HG03175 (cell line): ENCODE measurements around the gene KDF1.
"Not testable (repeated sequence)": the region's sequence is repeated elsewhere in the genome, so short reads cannot be mapped to it uniquely, and the experiment has no call there.

Experiments used
- ATAC-seq: cut with Tn5 transposase; IDR thresholded peaks from one replicate; pipeline ENCODE4 v1.9.1; 2021; ENCODE audit warnings: mild to moderate bottlenecking, moderate library complexity; ENCODE audit not compliant: unreplicated experiment

Gene KDF1

DNA sequence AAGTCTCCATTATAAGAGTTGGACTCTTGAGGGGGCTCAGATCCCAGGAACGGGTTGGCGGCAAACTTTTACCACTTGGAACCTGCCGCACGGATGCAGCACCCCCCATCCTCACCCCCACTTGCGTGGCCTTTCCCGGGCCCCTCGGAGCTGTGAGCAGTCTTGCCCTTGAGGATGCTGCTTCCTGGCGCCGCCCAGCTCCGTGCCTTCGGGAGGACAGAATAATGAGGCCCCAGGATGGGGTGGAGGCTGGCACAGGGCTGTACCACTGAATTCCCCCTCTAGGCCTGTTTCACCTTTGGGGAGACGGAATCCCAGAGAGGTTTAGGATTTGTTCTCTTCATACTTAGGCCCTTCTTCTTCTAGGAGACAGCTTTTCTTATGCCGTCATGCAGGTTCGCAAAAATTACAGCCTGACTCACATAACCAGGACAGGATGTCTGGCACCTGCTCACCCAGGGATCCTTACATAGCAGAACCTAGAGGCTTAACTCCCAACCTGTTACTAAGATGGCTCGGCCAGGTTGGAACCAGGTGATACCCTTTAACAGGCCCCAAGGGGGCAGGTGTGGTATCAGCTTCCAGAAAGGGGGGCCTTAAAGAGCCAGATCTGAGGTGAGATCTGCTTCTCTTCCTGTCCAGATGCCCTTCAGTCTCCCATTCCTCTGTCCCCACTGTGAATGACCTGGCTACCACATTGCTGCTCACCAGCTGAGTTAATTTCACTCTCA, 34.7 kb upstream of the KDF1 start:
- no peak for ATAC-seq

- no peak for ATAC-seq
These were observed 33.9 kb upstream of the KDF1 start for GRCh38 chr1:26994020-26994786.

- ATAC-seq, result no peak
These were observed 33.2 kb upstream of the KDF1 start, which contains the start of gene TRNP1 for GRCh38 chr1:26993237-26994019. Gene TRNP1 (plus strand): TSS chr1:26993692. CDS start chr1:26993787, 95 bp downstream.

DNA sequence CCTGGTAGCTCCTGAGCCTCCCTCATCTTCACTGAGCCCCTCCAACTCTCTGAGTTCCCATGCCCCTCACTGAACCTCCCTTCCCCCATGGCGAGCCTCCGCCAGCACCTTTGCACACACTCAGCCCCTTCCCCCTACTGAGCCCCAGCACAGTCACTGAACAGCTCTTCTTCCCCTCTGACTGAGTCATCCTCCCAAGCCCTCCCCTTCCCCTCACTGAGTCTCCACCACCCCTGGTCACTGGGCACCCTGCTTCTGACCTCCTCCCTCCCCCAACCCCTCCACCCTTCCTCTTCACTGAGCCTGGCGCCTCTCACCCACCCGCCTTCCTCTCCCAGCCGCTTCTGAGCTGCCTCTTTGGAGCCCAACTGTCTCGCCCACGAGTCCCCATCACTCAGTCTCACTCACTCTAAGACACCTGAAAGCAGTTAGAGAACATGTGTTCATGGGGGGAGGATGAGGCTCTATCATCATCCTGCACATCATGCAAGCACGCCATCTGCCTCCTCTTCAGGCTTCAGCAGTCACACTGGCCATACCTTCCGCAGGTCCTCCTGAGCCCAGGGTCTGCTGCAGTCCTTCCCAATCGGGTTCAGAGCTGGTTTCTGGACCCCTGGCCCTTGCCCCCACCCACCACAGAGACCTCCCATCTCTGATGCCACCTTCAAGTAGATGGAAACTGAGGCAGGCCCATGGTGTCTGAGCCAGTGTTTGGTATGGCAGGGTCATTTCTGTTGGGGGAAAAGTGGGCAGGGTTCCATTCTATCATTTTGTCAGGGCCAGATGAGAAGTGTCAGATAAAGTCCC, 31.2 kb upstream of the KDF1 start:
- ATAC-seq, result no peak

- ATAC-seq, result not testable (repeated sequence)
These were observed 29.3 kb upstream of the KDF1 start for GRCh38 chr1:26989403-26990109.

GRCh38 chr1:26986658-26987057, 26.4 kb upstream of the KDF1 start:
- ATAC-seq, result no peak

DNA sequence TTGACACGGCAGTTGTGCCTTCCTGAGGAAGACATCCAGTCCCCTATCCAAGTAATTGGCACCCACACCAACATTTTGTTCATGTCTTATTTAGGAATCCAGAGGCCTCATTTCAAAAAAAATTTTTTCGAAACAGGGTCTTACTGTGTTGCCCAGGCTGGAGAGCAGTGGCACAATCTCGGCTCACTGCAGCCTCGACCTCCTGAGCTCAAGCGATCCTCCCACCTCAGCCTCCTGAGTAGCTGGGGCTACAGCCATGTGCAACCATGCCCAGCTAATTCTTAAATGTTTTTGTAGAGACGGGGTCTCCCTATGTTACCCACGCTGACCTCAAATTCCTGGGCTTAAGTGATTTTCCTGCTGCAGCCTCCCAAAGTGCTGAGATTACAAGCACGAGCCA, 24.0 kb upstream of the KDF1 start:
- ATAC-seq, result no peak

DNA sequence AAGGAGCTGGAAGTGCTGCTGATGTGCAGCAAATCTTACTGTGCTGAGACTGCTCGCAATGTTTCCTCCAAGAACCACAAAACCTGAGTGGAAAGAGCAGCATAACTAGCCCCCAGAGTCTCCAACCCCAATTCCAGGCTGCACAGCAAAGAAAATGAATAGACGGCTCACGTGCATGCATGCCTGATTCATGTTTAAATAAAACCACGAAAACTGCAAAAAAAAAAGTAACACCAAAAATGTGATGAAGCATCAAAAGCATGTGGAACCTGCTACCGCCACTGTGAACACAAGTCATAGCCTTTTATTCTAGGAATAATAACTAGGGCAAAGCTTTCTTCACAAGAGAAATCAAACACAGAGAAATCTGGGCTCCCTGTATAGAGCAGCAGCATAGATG, 23.6 kb upstream of the KDF1 start:
- ATAC-seq, result no peak

GRCh38 chr1:26981146-26981846, 21.0 kb upstream of the KDF1 start:
- ATAC-seq, result no peak

DNA sequence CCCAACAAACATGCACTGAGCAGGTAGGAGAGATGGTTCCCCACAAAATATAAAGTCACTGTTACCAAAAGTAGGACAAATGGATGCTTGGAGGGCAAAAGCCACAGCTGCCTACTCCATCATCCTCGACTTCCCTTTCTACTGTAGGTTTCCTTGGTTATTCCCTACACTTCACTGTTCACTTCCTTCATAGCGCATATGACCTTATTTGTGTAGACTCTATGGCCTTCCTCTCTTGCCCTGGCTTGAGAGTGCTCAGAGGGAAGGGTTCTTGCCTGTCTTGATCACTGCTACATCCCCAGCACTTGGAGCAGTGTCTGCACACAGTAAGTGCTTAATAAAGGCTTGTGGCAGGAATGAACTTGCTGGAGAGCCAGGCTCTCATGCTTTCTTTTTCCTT, 18.6 kb upstream of the KDF1 start:
- no peak for ATAC-seq

DNA sequence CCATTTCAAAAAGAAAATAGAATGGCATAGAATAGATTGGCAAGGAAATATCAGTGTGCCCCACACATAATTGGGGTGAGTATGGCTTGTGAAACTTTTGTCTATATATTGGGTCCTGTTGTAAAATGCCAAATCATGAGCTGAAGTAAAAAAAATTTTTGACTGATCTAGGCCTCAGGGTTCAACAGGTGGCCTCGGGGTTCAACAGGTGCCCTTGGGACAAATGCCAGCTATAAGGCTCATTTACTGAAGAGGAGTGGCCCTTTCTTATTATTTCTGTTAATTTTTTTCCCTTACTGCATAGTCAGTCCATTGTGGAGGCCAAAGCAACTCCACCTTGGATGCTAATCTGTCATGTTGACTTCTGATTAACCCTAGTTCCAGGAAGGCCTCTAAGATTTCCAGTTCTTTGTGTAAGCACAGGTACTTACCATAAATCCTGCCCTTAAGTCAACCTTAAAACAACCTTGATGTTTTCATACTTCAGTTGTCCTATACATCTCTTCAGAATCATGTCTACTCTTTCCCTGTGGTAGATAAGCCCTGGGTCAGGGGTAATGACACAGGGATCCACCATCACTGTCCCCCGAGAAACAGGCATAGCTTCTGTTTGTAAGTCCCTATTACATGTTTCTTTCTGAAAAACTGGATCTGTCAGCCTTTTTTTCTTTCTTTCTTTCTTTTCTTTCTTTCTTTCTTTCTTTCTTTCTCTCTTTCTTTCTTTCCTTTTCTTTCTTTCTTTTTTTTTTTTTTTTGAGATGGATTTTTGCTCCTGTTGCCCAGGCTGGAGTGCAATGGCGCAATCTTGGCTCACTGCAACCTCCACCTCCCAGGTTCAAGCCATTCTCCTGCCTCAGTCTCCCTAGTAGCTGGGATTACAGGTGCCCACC, 16.6 kb upstream of the KDF1 start:
- no peak for ATAC-seq

DNA sequence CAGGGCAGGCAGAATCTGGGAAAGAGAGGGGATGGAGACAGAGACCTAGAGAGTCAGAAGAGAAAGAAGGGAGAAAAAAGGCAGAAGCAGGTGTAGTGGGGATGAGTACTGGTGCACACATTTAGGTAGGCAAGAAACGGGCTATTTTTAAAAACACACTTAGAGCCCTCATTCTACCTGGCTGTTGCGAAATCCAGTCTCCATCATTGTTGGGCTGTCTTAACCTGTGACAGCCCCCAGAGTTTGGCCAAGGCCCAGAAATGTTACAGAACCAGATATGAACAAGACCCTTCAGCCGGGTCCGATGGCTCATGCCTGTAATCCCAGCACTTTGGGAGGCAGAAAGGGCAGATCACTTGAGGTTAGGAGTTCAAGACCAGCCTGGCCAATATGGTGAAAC, 12.6 kb upstream of the KDF1 start:
- ATAC-seq, result no peak

- ATAC-seq, result no peak
These were observed 12.1 kb upstream of the KDF1 start for GRCh38 chr1:26972390-26972789.

DNA sequence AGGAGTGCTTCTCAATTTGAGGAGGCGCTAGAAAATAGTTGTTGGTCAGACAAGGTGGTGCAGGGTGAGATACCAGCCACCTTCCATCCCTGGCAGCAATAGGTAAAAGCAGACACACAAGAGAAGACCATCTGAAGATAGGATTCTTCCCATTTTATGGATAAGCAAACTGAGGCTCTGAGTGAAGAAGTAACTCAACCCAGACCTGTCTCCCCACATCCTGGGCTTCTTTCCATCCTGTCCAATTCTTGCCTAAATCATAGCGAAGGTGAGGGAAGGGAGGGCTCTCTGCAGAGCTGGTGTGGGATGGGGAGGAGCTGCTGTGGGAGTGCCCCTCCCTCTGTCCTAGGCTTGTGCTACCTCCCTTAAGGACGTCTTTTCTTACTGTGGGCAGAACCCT, 11.3 kb upstream of the KDF1 start:
- no peak for ATAC-seq

DNA sequence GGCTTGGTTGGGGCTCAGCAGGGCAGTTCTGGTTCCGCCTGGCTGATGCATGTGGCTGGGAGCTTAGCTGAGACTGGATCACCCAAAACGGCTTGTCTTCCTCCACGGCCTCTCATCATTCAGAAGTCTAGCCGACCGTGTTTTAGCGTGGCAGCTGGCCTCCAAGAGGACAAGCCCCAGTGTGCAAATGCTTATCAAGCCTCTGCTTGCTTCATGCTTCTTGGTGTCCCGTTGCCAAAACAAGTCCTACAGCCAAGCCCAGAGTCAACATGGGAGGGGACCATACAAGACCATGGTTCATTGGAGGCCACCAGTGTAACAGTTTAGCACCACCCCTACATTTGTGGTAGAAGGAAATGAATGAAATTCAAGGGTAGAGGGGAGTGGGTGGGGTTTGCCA, 10.5 kb upstream of the KDF1 start:
- no peak for ATAC-seq

- no peak for ATAC-seq
These were observed 5.4 kb upstream of the KDF1 start for GRCh38 chr1:26965628-26966027.

- no peak for ATAC-seq
These were observed 4.9 kb upstream of the KDF1 start for GRCh38 chr1:26965213-26965612.

DNA sequence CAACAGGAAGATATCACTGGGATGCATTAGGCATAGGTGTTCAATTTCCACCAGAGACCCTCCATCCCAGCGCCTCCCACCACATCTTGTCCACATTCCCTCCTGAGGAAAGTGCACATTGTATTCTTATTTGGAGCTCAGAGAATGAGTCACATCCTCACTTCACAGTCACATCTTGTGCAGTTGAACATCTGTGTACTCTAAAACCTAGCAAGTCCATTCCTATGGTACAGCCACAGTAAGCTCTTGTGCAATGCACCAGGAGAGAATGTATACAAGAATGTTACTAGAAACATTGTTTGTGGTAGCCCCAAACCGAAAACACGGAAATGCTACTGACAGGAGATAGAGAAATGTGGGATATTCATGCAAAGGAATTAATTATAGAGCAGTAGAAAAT, 1.6 kb upstream of the KDF1 start:
- no peak for ATAC-seq

DNA sequence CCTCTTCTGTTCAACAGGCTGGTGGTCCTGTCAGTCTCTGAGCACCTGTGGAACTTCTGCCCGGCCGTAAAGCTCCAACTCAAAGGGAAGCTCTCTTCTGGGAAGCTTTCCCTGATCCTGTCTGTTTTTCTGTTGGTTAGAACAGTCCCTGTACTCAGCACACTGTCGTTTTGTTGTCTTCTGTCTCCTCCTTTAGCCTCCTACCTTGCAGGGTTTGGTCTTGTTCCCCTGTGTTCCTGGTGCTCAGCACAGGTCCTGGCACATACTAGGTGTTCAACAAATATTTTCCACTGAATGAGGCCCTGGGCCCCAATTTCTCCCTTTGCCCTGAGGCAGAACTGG, 328 bp upstream of the KDF1 start:
- ATAC-seq, result no peak
